Sigmoid colon (tissue), 4 donors: ENCODE results near the gene ZNF492.
"Not testable (repeated sequence)": the region's sequence is repeated elsewhere in the genome, so short reads cannot be mapped to it uniquely, and the experiment has no call there.

ENCODE experiments used
- POLR2A ChIP-seq, 2 donors: fragments of 450-650 bp; IDR thresholded peaks; one replicate each; pipeline ENCODE4 v1.6.1; 2016; ENCODE audit warnings: antibody characterized with exemption in 2 of 2, mild to moderate bottlenecking in 2 of 2, moderate library complexity in 2 of 2
- POLR2AphosphoS5 ChIP-seq, 4 donors: sonication (generic); formaldehyde crosslinking; IDR thresholded peaks; one replicate each; pipeline ENCODE4 v1.6.1; 2017; ENCODE audit warnings: antibody characterized with exemption in 4 of 4
- TF ChIP-seq, protein P1 (sequence below), 4 experiments: fragments of 450-650 bp in 3 of 4; fragments of 200-600 bp in 1 of 4; IDR thresholded peaks; one replicate each; pipeline ENCODE4 v1.5.1; 2016 to 2019; ENCODE audit warnings: antibody characterized with exemption in 4 of 4, mild to moderate bottlenecking in 3 of 4, moderate library complexity in 2 of 4

DNA sequence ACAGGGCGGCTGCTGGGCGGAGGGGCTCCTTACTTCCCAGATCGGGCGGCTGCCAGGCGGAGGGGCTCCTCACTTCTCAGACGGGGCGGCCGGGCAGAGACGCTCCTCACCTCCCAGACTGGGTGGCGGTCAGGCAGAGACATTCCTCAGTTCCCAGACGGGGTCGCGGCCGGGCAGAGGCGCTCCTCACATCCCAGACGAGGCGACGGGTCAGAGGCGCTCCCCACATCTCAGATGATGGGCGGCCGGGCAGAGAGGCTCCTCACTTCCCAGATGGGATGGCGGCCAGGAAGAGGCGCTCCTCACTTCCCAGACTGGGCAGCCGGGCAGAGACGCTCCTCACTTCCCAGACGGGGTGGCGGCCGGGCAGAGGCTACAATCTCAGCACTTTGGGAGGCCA, 69.0 kb downstream of the ZNF492 start:
- TF ChIP-seq POLR2A, POLR2AphosphoS5 (IDR thresholded peaks at IDR 0.05): not testable (repeated sequence)
- TF ChIP-seq, protein P1, sequence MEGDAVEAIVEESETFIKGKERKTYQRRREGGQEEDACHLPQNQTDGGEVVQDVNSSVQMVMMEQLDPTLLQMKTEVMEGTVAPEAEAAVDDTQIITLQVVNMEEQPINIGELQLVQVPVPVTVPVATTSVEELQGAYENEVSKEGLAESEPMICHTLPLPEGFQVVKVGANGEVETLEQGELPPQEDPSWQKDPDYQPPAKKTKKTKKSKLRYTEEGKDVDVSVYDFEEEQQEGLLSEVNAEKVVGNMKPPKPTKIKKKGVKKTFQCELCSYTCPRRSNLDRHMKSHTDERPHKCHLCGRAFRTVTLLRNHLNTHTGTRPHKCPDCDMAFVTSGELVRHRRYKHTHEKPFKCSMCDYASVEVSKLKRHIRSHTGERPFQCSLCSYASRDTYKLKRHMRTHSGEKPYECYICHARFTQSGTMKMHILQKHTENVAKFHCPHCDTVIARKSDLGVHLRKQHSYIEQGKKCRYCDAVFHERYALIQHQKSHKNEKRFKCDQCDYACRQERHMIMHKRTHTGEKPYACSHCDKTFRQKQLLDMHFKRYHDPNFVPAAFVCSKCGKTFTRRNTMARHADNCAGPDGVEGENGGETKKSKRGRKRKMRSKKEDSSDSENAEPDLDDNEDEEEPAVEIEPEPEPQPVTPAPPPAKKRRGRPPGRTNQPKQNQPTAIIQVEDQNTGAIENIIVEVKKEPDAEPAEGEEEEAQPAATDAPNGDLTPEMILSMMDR (IDR thresholded peaks at IDR 0.05), result not testable (repeated sequence)
